DOHH2 (cell line): ENCODE measurements around the gene ALKBH4.

Experiments
- H3F3A ChIP-seq: fragments of 200-600 bp; sonication (generic), shearing (Covaris generic); 2 replicates; pipeline ENCODE4 v1.6.0; 2016; ENCODE audit warnings: antibody characterized with exemption, mild to moderate bottlenecking; ENCODE audit not compliant: control insufficient read depth, insufficient read depth
- H3K27ac ChIP-seq: fragments of 200-600 bp; sonication (generic); 2 replicates; pipeline ENCODE4 v1.5.1; 2014; ENCODE audit warnings: low read depth, mild to moderate bottlenecking, low read length, moderate library complexity
- H3K27me3 ChIP-seq: fragments of 200-600 bp; sonication (generic); 2 replicates; pipeline ENCODE4 v1.6.1; 2014; ENCODE audit warnings: mild to moderate bottlenecking, low read length, mixed read lengths; ENCODE audit not compliant: control insufficient read depth
- H3K36me3 ChIP-seq: fragments of 200-600 bp; sonication (generic); 2 replicates; pipeline ENCODE4 v1.6.1; 2014; ENCODE audit warnings: mild to moderate bottlenecking, low read length, moderate library complexity, mixed read lengths; ENCODE audit not compliant: control insufficient read depth
- H3K4me1 ChIP-seq: fragments of 200-600 bp; sonication (generic); 2 replicates; pipeline ENCODE4 v1.6.1; 2014; ENCODE audit warnings: mild to moderate bottlenecking, low read length, mixed read lengths; ENCODE audit not compliant: control insufficient read depth
- H3K4me2 ChIP-seq: fragments of 200-600 bp; sonication (generic); 2 replicates; pipeline ENCODE4 v1.6.0; 2014; ENCODE audit warnings: mild to moderate bottlenecking, low read length, moderate library complexity
- H3K4me3 ChIP-seq: fragments of 200-600 bp; sonication (generic); 2 replicates; pipeline ENCODE4 v1.5.1; 2014; ENCODE audit warnings: mild to moderate bottlenecking, low read length, mixed read lengths
- H3K79me2 ChIP-seq: fragments of 200-600 bp; sonication (generic); 2 replicates; pipeline ENCODE4 v1.6.1; 2014; ENCODE audit warnings: mild to moderate bottlenecking, low read length, mixed read lengths; ENCODE audit not compliant: control insufficient read depth
- H3K9me2 ChIP-seq: fragments of 200-600 bp; sonication (generic); replicated peaks from 2 replicates; pipeline ENCODE4 v1.6.1; 2014; ENCODE audit warnings: mild to moderate bottlenecking, low read length, mixed read lengths; ENCODE audit not compliant: control insufficient read depth
- H3K9me3 ChIP-seq: fragments of 200-600 bp; sonication (generic); 2 replicates; pipeline ENCODE4 v1.6.1; 2014; ENCODE audit warnings: antibody characterized with exemption, low read length, mixed read lengths; ENCODE audit not compliant: control insufficient read depth, insufficient read depth
- H4K20me1 ChIP-seq: fragments of 200-600 bp; sonication (generic); 2 replicates; pipeline ENCODE4 v1.6.0; 2014; ENCODE audit warnings: low read depth, mild to moderate bottlenecking, antibody characterized with exemption, low read length, moderate library complexity; ENCODE audit not compliant: control insufficient read depth, insufficient read depth
- CTCF ChIP-seq: fragments of 200-600 bp; sonication (generic); IDR thresholded peaks from one replicate; pipeline ENCODE4 v1.5.1; 2014; ENCODE audit warnings: antibody characterized with exemption, mild to moderate bottlenecking, low read depth, low read length; ENCODE audit not compliant: poor library complexity, severe bottlenecking
- EZH2phosphoT487 ChIP-seq: fragments of 200-600 bp; sonication (generic); IDR thresholded peaks from 2 replicates; pipeline ENCODE4 v1.6.1; 2017; ENCODE audit warnings: borderline replicate concordance, mild to moderate bottlenecking, antibody characterized with exemption, low read length, moderate library complexity, mixed read lengths

The ALKBH4 gene

GRCh38 chr7:102433219-102434038, 31.2 kb downstream of the ALKBH4 start, which contains the start of gene ORAI2:
TSS of gene ORAI2 (plus strand) at chr7:102433575. CDS start at chr7:102438957, 5,382 bp downstream.
- peaks cover 48% of the 10 kb centered on the region for H3K79me2 ChIP-seq
- no peaks in the 10 kb centered on the region for H3K9me3 ChIP-seq
- peaks cover 24% of the 10 kb centered on the region for H3F3A ChIP-seq
- H3K27ac ChIP-seq, result peak within 1 kb of the TSS; percentile 94
- H3K9me2 ChIP-seq, result no peaks in the 10 kb centered on the region
- no peaks in the 10 kb centered on the region for H3K27me3 ChIP-seq
- no peaks in the 10 kb centered on the region; the same call in 1 of the 2 replicates for H4K20me1 ChIP-seq
- peaks cover 82% of the 10 kb centered on the region for H3K4me1 ChIP-seq
- H3K36me3 ChIP-seq, result peaks cover 48% of the 10 kb centered on the region
- TF ChIP-seq CTCF (peak; percentile 30), EZH2phosphoT487 (no peak)
- H3K4me2 ChIP-seq, result peak within 1 kb of the TSS; percentile 93
- peak within 1 kb of the TSS; percentile 78 for H3K4me3 ChIP-seq

- H3K9me2 ChIP-seq, result no peaks in the 10 kb centered on the region
- H4K20me1 ChIP-seq, result no peaks in the 10 kb centered on the region; the same call in 1 of the 2 replicates
- H3K9me3 ChIP-seq, result no peaks in the 10 kb centered on the region
- H3K27me3 ChIP-seq, result no peaks in the 10 kb centered on the region
- peaks cover 24% of the 10 kb centered on the region for H3F3A ChIP-seq
- peaks cover 84% of the 10 kb centered on the region for H3K4me1 ChIP-seq
- no peak for TF ChIP-seq CTCF
- no peak for TF ChIP-seq EZH2phosphoT487
- peak overlapping the region; percentile 79 for H3K4me2 ChIP-seq
- peaks cover 49% of the 10 kb centered on the region for H3K36me3 ChIP-seq
- peak overlapping the region; percentile 78 for H3K4me3 ChIP-seq
- peaks cover 46% of the 10 kb centered on the region for H3K79me2 ChIP-seq
- peak overlapping the region; percentile 94 for H3K27ac ChIP-seq
Measured at GRCh38 chr7:102432442-102433218, 32.0 kb downstream of the ALKBH4 start.

- Histone ChIP-seq H3K9me3 (no peaks in the 10 kb centered on the region), H3K4me3 (peak overlapping the region; percentile 78), H3K9me2 (no peaks in the 10 kb centered on the region), H3F3A (peaks cover 29% of the 10 kb centered on the region), H3K4me1 (peaks cover 87% of the 10 kb centered on the region), H4K20me1 (no peaks in the 10 kb centered on the region; the same call in 1 of the 2 replicates), H3K27ac (peak overlapping the region; percentile 94), H3K4me2 (peak overlapping the region; percentile 79), H3K36me3 (peaks cover 50% of the 10 kb centered on the region), H3K27me3 (no peaks in the 10 kb centered on the region), H3K79me2 (peaks cover 45% of the 10 kb centered on the region)
- TF ChIP-seq EZH2phosphoT487 (no peak), CTCF (no peak)
Measured at GRCh38 chr7:102431617-102432298, 32.9 kb downstream of the ALKBH4 start.
